H1 (cell line): ENCODE results near the gene AMER2. TPM values are rescaled to one million over a fixed set of nuclear protein-coding genes. Genes with fewer than 3 reads are reported as not detected.

Experiments
- CTCF ChIA-PET: fragments of 300-600 bp; sonication (Branson Sonifier 250); formaldehyde crosslinking; loops from one replicate; lab custom pipeline; 2021; ENCODE audit not compliant: partially characterized antibody; lab: Charles Lee
- POLR2A ChIA-PET: fragments of 300-600 bp; sonication (Branson Sonifier 250); formaldehyde crosslinking; loops from one replicate; lab custom pipeline; 2021; ENCODE audit warnings: inconsistent platforms; ENCODE audit not compliant: partially characterized antibody; lab: Charles Lee
- DNase-seq, 2 experiments: peaks; one replicate each; pipeline versions ENCODE4 v3.0.0 to v3.0.0-alpha.2; 2010 to 2022; ENCODE audit warnings: low spot score in 2 of 2, low read depth in 1 of 2, mixed read lengths in 1 of 2
- FAIRE-seq: peaks from 2 replicates; lab custom pipeline; 2011; peaks lifted over from hg19 to GRCh38; lab: Jason Lieb, UNC
- H2AFZ ChIP-seq: 2 replicates; pipeline ENCODE4 v1.8.1; 2012; ENCODE audit warnings: low read length, inconsistent platforms
- H2AK5ac ChIP-seq: 2 replicates; pipeline ENCODE4 v1.6.1; 2013; ENCODE audit warnings: low read depth, low read length
- H2BK120ac ChIP-seq: replicated peaks from 2 replicates; pipeline ENCODE3; 2013; ENCODE audit warnings: low read depth, low read length, inconsistent platforms
- H2BK12ac ChIP-seq: 2 replicates; pipeline ENCODE4 v1.6.1; 2013; ENCODE audit warnings: low read depth, low read length
- H2BK15ac ChIP-seq: 2 replicates; pipeline ENCODE4 v1.6.1; 2013; ENCODE audit warnings: low read length
- H2BK20ac ChIP-seq: 2 replicates; pipeline ENCODE4 v1.6.1; 2013; ENCODE audit warnings: low read length
- H2BK5ac ChIP-seq: 2 replicates; pipeline ENCODE4 v1.6.1; 2013; ENCODE audit warnings: low read depth, low read length
- H3K14ac ChIP-seq: 2 replicates; pipeline ENCODE4 v1.6.1; 2013; ENCODE audit warnings: inconsistent platforms; ENCODE audit not compliant: insufficient read length
- H3K18ac ChIP-seq: 2 replicates; pipeline ENCODE4 v1.6.1; 2013; ENCODE audit warnings: low read length; ENCODE audit errors: extremely low read depth
- H3K23ac ChIP-seq: 2 replicates; pipeline ENCODE4 v1.6.1; 2013; ENCODE audit warnings: inconsistent platforms; ENCODE audit not compliant: insufficient read length
- H3K23me2 ChIP-seq: 2 replicates; pipeline ENCODE4 v1.6.1; 2013; ENCODE audit warnings: low read depth, low read length
- H3K27ac ChIP-seq: 2 replicates; pipeline ENCODE4 v1.6.1; 2011; ENCODE audit warnings: low read depth, low read length, inconsistent platforms
- H3K27me3 ChIP-seq, 4 experiments: replicated peaks in 1 of 4; 1 replicate in 1 of 4; 2 replicates in 3 of 4; pipeline versions ENCODE4 v1.6.1 to v1.8.1; 2011 to 2013; ENCODE audit warnings: low read length in 3 of 4, mild to moderate bottlenecking in 3 of 4, inconsistent platforms in 2 of 4, mixed read lengths in 2 of 4, moderate library complexity in 1 of 4; ENCODE audit not compliant: control insufficient read depth in 3 of 4, insufficient read depth in 3 of 4; ENCODE audit errors: extremely low read depth in 1 of 4
- H3K36me3 ChIP-seq, 4 experiments: 2 replicates each; pipeline versions ENCODE4 v1.6.1 to v1.8.1; 2011 to 2013; ENCODE audit warnings: mild to moderate bottlenecking in 4 of 4, low read length in 3 of 4, moderate library complexity in 2 of 4, control low read depth in 1 of 4, inconsistent platforms in 1 of 4; ENCODE audit not compliant: insufficient read depth in 4 of 4, control insufficient read depth in 2 of 4
- H3K4ac ChIP-seq: replicated peaks from 2 replicates; pipeline ENCODE3; 2013; ENCODE audit warnings: low read length, low read depth, mixed read lengths, inconsistent platforms; ENCODE audit not compliant: insufficient read length
- H3K4me1 ChIP-seq, 4 experiments: replicated peaks in 1 of 4; 1 replicate in 1 of 4; 2 replicates in 3 of 4; pipeline versions ENCODE4 v1.6.1 to v1.8.1; 2011 to 2013; ENCODE audit warnings: low read length in 3 of 4, inconsistent platforms in 2 of 4, mixed read lengths in 1 of 4; ENCODE audit not compliant: insufficient read depth in 4 of 4, control insufficient read depth in 3 of 4
- H3K4me2 ChIP-seq, 2 experiments: 2 replicates each; pipeline versions ENCODE4 v1.6.1 to v1.8.1; 2011 to 2013; ENCODE audit warnings: low read depth in 2 of 2, low read length in 2 of 2, control low read depth in 1 of 2, inconsistent platforms in 1 of 2, mild to moderate bottlenecking in 1 of 2; ENCODE audit not compliant: insufficient read depth in 1 of 2
- H3K4me3 ChIP-seq, 4 experiments: fragments of 200-600, 300-600 bp in 1 of 4; sonication (generic), shearing (Covaris generic), sonication (Bioruptor Twin) in 1 of 4; 2 replicates each; pipeline versions ENCODE4 v1.5.1 to v1.8.1; 2011 to 2016; ENCODE audit warnings: low read length in 4 of 4, low read depth in 3 of 4, control low read depth in 2 of 4, inconsistent platforms in 2 of 4, mild to moderate bottlenecking in 2 of 4, mixed read lengths in 1 of 4, moderate library complexity in 1 of 4; ENCODE audit not compliant: insufficient read depth in 2 of 4; ENCODE audit errors: extremely low read depth in 1 of 4
- H3K56ac ChIP-seq: replicated peaks from 2 replicates; pipeline ENCODE3; 2013; ENCODE audit warnings: low read depth, mild to moderate bottlenecking, mixed read lengths, low read length, inconsistent platforms; ENCODE audit not compliant: insufficient read length
- H3K79me1 ChIP-seq: 2 replicates; pipeline ENCODE4 v1.6.1; 2013; ENCODE audit warnings: low read depth, low read length, control low read depth
- H3K79me2 ChIP-seq, 2 experiments: 2 replicates each; pipeline versions ENCODE4 v1.6.1 to v1.8.1; 2012 to 2013; ENCODE audit warnings: low read length in 2 of 2, mild to moderate bottlenecking in 2 of 2, inconsistent platforms in 1 of 2; ENCODE audit not compliant: insufficient read depth in 2 of 2, control insufficient read depth in 1 of 2
- H3K9ac ChIP-seq, 4 experiments: replicated peaks in 1 of 4; 1 replicate in 1 of 4; 2 replicates in 3 of 4; pipeline versions ENCODE4 v1.6.1 to v1.8.1; 2011 to 2013; ENCODE audit warnings: low read depth in 3 of 4, low read length in 3 of 4, control low read depth in 2 of 4, mild to moderate bottlenecking in 2 of 4, moderate library complexity in 2 of 4, inconsistent platforms in 1 of 4; ENCODE audit errors: extremely low read depth in 1 of 4
- H3K9me3 ChIP-seq, 2 experiments: 2 replicates each; pipeline versions ENCODE4 v1.6.1 to v1.8.1; 2012 to 2013; ENCODE audit warnings: mild to moderate bottlenecking in 2 of 2, moderate library complexity in 2 of 2, control low read depth in 1 of 2, inconsistent platforms in 1 of 2, low read depth in 1 of 2, low read length in 1 of 2, mixed read lengths in 1 of 2; ENCODE audit not compliant: insufficient read depth in 2 of 2
- H4K20me1 ChIP-seq, 2 experiments: replicated peaks in 1 of 2; 2 replicates each; pipeline versions ENCODE3 to v1.8.1; 2011 to 2013; ENCODE audit warnings: inconsistent platforms in 2 of 2, low read length in 2 of 2, mild to moderate bottlenecking in 1 of 2; ENCODE audit not compliant: insufficient read depth in 2 of 2, control insufficient read depth in 1 of 2
- H4K5ac ChIP-seq: 2 replicates; pipeline ENCODE4 v1.6.1; 2013; ENCODE audit warnings: low read length, low read depth, mixed read lengths, inconsistent platforms; ENCODE audit not compliant: insufficient read length
- H4K8ac ChIP-seq: 2 replicates; pipeline ENCODE4 v1.8.0; 2013; ENCODE audit warnings: mild to moderate bottlenecking, moderate library complexity, low read length, inconsistent platforms; ENCODE audit not compliant: insufficient read depth; ENCODE audit errors: extremely low read depth
- H4K91ac ChIP-seq: replicated peaks from 2 replicates; pipeline ENCODE3; 2013; ENCODE audit warnings: low read length, mixed read lengths, inconsistent platforms; ENCODE audit not compliant: insufficient read length
- ASH2L ChIP-seq: fragments of 200-600, 300-600 bp; sonication (generic); IDR thresholded peaks from one replicate; pipeline ENCODE4 v1.7.1; 2017; ENCODE audit warnings: low read length
- E2F6 ChIP-seq: IDR thresholded peaks from 2 replicates; pipeline ENCODE4 v1.6.1; 2012; ENCODE audit warnings: inconsistent platforms
- EGR1 ChIP-seq: IDR thresholded peaks from 2 replicates; pipeline ENCODE4 v1.6.1; 2011; ENCODE audit warnings: low read depth, low read length, borderline replicate concordance
- MAX ChIP-seq: IDR thresholded peaks from 2 replicates; pipeline ENCODE4 v1.6.1; 2012; ENCODE audit warnings: inconsistent platforms
- PHF8 ChIP-seq: fragments of 200-600 bp; sonication (generic); conservative IDR thresholded peaks from 2 replicates; pipeline ENCODE4 v1.7.1; 2012; ENCODE audit warnings: low read depth, mild to moderate bottlenecking, inconsistent platforms, low read length, moderate library complexity
- POLR2A ChIP-seq, 2 experiments: IDR thresholded peaks; 1 replicate in 1 of 2; 2 replicates in 1 of 2; pipeline ENCODE4 v1.6.1; 2011; ENCODE audit warnings: low read depth in 2 of 2, low read length in 2 of 2, mild to moderate bottlenecking in 2 of 2; ENCODE audit errors: control extremely low read depth in 1 of 2
- POLR2AphosphoS5 ChIP-seq: IDR thresholded peaks from 2 replicates; pipeline ENCODE4 v1.6.1; 2011; ENCODE audit warnings: low read depth, low read length
- SIRT6 ChIP-seq: IDR thresholded peaks from one replicate; pipeline ENCODE4 v1.7.1; 2012; ENCODE audit warnings: low read length, inconsistent platforms
- SP4 ChIP-seq: IDR thresholded peaks from 2 replicates; pipeline ENCODE4 v1.6.1; 2012; ENCODE audit warnings: low read length, inconsistent platforms
- TAF1 ChIP-seq: IDR thresholded peaks from 2 replicates; pipeline ENCODE4 v1.6.1; 2011; ENCODE audit warnings: mild to moderate bottlenecking, low read depth, low read length
- YY1 ChIP-seq: IDR thresholded peaks from 2 replicates; pipeline ENCODE4 v1.6.1; 2011; ENCODE audit warnings: low read depth, mild to moderate bottlenecking, low read length
- WGBS, 2 experiments: shearing (Covaris generic) in 1 of 2; methylation state at CpG; one replicate each; pipeline versions ENCODE4 v1.1.6 to v1.1.7; 2013 to 2015; ENCODE audit warnings: low lambda C conversion rate in 2 of 2, mixed read lengths in 2 of 2, inconsistent platforms in 1 of 2, low coverage in 1 of 2, missing lambda C conversion rate in 1 of 2; ENCODE audit not compliant: insufficient replicate concordance in 2 of 2, insufficient coverage in 1 of 2, insufficient read length in 1 of 2; ENCODE audit errors: extremely low coverage in 1 of 2, missing lambda C conversion rate in 1 of 2; 5-methylcytosine and 5-hydroxymethylcytosine counted together
- polyA plus RNA-seq, 7 experiments: library from polyadenylated mRNA; depleted of rRNA in 3 of 7; stranded (reverse) in 5 of 7; unstranded in 2 of 7; fragments of >200 nt in 5 of 7; fragments of 200-250 nt in 2 of 7; gene quantifications; 1 replicate in 5 of 7; 2 replicates in 1 of 7; 4 replicates in 1 of 7; pipeline versions ENCODE4 v1.2.1 to v1.2.3, GENCODE V29; 2011 to 2013; ENCODE audit warnings: missing spikeins in 2 of 7, mixed read lengths in 2 of 7
- total RNA-seq: library from RNA; stranded (reverse); fragmentation: NEBNext Ultra II Directional; extraction: Animal tissue kit (Norgen Biotek cat#: 25700); gene quantifications from 2 replicates; pipeline ENCODE4 v1.2.1, GENCODE V29; 2021

Gene AMER2
- total and polyA plus RNA-seq, 2 of the 8 experiments (the other 6 are each of a cell fraction or from before 2014, with no cell fraction given), result 0.14 to 0.50 TPM

GRCh38 chr13:25181597-25181996 is 9.5 kb upstream of the AMER2 start:
- no peak overlapping the region for H2AK5ac ChIP-seq
- H3K27me3 ChIP-seq, result peaks cover 0 to 1% (median 0%) of the 10 kb centered on the region in 4 experiments; a peak in 2 of 7 replicates
- 87% methylated on average over 3 of the region's 3 CpGs; no CpG with 5 or more reads in 1 of the 2 experiments for WGBS, 2 experiments
- H3K9ac ChIP-seq, result no peak overlapping the region
- H3K79me2 ChIP-seq, result no peaks in the 10 kb centered on the region
- no peak overlapping the region for H2BK20ac ChIP-seq
- DNase-seq, result no peak
- H2BK12ac ChIP-seq, result no peak overlapping the region
- H3K56ac ChIP-seq, result no peak overlapping the region
- no peak overlapping the region for H2BK5ac ChIP-seq
- H3K36me3 ChIP-seq, result no peaks in the 10 kb centered on the region
- H3K4ac ChIP-seq, result no peak overlapping the region
- no peak overlapping the region for H2BK120ac ChIP-seq
- peaks cover 0 to 3% (median 1%) of the 10 kb centered on the region in 4 experiments; a peak in 5 of 7 replicates for H3K4me1 ChIP-seq
- H3K79me1 ChIP-seq, result no peaks in the 10 kb centered on the region
- H3K14ac ChIP-seq, result no peak overlapping the region
- ChIA-PET POLR2A (interaction anchor here (1.1 to 2.0 kb wide), 3 partner anchors 8 to 9 kb away, joined by 3 to 5 read pairs (median 3); partner anchors contain the start of gene AMER2), CTCF (interaction anchor here (0.9 kb wide), 1 partner anchor 67 kb away, joined by 4 read pairs; no protein-coding TSS in a partner anchor)
- no peak for FAIRE-seq
- no peak overlapping the region for H4K91ac ChIP-seq
- no peak overlapping the region for H4K8ac ChIP-seq
- no peaks in the 10 kb centered on the region for H3K9me3 ChIP-seq
- no peak overlapping the region for H2AFZ ChIP-seq
- no peak overlapping the region for H3K4me2 ChIP-seq
- TF ChIP-seq ASH2L (no peak), SP4 (no peak), EGR1 (no peak), POLR2A (IDR thresholded peaks at IDR 0.05; ENCODE audit: control extremely low read depth in 1 of 2, low read depth in 2 of 2, low read length in 2 of 2) (no peak), POLR2AphosphoS5 (no peak), E2F6 (no peak), SIRT6 (no peak), PHF8 (no peak), MAX (no peak), YY1 (no peak), TAF1 (no peak)
- TF ChIP-seq, all 59 proteins: peak for 0
- no peak overlapping the region for H4K5ac ChIP-seq
- H4K20me1 ChIP-seq, result no peaks in the 10 kb centered on the region
- H3K18ac ChIP-seq, result no peak overlapping the region
- H2BK15ac ChIP-seq, result no peak overlapping the region
- no peaks in the 10 kb centered on the region for H3K23me2 ChIP-seq
- no peak overlapping the region for H3K23ac ChIP-seq
- H3K27ac ChIP-seq, result no peak overlapping the region
- H3K4me3 ChIP-seq, result no peak overlapping the region
